GM19452 (cell line): ENCODE data around the gene SRR.
"Not testable (repeated sequence)": the region's sequence is repeated elsewhere in the genome, so short reads cannot be mapped to it uniquely, and the experiment has no call there.

Experiments used
- ATAC-seq: cut with Tn5 transposase; IDR thresholded peaks from one replicate; pipeline ENCODE4 v1.9.1; 2021; ENCODE audit not compliant: unreplicated experiment

SRR gene, protein sequence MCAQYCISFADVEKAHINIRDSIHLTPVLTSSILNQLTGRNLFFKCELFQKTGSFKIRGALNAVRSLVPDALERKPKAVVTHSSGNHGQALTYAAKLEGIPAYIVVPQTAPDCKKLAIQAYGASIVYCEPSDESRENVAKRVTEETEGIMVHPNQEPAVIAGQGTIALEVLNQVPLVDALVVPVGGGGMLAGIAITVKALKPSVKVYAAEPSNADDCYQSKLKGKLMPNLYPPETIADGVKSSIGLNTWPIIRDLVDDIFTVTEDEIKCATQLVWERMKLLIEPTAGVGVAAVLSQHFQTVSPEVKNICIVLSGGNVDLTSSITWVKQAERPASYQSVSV

DNA sequence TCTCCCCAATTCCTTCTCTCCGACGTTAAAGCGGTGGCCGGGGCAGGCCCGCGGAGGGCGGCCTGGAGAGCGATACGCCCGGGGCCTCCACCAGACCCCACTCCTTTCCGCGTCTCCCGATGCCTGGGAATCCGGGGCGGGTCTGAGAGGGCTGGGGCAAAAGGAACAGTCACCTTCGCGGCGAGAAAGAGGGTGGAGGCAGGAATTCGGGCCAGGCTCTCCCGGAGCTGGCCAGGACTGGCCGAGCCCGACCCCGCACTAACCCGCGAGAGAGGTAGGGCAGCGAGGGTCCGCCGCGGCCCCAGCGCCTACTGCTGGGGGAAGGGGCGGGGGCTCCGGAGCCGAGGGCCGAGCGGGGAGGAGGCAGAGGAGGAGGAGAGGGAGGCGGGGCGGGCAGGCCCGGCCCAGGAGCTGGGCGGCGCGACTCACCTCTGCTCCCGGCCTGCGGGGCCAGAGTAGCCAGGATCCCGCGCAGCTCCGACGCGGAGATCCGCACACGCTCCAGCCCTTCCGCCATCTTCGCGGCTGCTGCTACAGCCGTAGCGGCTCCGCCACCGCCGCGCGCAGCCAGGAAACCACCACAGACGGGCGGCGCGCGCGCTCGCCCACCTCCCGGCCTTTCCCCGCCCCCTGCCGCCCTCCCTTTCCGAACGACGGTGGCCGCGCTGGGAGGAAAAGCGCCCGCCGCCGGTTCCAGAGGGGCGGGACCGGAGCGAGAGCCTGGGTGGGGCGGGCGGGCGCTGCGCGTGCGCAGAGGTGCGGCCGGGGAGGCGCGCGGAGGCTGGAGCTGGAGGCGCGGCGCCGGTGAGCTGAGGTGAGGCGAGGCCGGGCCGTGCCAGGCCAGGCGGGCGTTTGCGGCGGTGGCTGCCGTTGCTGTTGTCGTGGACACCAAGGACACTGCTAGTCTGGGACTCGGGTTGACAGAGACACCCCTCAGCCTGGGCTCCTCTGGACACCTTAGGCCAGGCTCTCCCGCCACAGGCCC is at the start of gene SRR, which contains the start of gene SMG6:
Gene SRR (plus strand): TSS at position 747 of the 985 bp plus-strand sequence. CDS start 11,611 bp downstream, outside the sequence.
Gene SMG6 (minus strand): TSS at position 582 of the 985 bp plus-strand sequence. CDS start 65 bp downstream, at position 517.
- ATAC-seq: peak; percentile 77

DNA sequence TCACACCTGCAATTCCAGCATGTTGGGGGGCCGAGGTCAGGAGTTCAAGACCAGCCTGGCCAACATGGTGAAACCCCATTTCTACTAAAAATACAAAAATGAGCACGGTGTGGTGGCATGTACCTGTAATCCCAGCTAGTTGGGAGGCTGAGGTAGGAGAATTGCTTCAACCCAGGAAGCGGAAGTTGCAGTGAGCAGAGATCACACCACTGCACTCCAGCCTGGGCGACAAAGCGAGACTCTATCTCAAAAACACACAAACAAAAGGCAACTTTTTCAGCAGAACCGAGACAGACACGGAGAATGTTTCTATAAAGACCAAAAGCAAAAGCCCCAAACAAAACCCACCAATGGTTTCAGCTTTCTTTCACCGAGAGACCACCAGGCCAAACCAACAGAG is 44.9 kb upstream of the SRR start:
- not testable (repeated sequence) for ATAC-seq

DNA sequence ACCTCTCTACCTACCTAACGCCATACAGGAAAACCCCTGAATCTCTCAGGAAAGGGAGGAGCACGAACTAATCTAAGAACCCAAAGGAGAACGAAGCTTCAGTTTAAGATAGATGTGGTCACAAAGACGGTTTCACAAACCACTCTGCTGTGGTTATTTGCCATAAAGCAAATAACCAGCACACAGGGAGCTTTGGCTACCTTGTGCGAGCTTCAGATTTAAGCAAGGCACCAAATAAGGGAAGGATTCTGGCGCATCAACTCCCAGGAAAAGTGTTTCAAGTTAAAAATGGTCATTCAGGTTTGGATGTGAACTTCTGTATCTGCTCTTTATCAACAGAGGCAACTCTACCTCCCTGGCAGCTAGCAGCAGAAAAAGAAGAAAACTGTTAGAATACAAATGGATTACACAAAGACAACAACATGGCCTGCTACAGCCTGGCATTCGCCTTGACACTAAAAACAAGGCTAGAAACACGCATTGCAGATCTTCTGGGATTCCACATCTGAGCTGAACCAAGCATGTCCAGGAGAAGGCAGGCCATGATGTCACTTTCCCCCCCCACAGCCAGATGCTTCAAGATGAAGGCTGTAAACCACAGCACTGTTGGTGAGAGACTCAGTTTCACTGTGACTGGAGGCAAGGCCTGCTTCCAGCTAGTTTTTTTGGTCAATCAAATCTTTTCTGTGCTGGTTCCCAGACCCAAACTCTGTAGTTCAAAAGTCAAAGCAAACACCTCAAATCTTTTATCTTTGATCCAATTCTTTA is 43.8 kb upstream of the SRR start:
- ATAC-seq: peak; percentile 78

DNA sequence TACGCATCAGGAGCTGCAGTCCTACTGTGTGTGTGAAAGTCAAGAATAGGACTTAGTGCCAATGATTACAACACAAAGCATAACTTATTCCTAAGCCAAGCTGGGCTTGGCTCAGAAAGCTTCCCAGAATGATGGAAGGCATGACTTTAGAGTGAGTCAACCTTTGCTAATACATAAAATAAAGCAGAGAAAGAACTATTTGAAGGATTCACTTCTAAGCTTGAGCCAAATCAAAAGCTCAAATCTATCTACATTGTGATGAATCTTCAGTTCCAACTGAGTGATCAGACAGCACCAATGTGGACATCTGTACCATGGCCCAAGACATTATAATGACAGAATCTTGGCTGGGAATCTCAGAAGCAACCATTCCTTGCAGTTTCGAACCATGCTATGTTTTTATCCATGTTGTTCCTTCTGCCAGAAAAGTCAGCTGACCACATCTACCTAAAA is 41.6 kb upstream of the SRR start:
- ATAC-seq: no peak

DNA sequence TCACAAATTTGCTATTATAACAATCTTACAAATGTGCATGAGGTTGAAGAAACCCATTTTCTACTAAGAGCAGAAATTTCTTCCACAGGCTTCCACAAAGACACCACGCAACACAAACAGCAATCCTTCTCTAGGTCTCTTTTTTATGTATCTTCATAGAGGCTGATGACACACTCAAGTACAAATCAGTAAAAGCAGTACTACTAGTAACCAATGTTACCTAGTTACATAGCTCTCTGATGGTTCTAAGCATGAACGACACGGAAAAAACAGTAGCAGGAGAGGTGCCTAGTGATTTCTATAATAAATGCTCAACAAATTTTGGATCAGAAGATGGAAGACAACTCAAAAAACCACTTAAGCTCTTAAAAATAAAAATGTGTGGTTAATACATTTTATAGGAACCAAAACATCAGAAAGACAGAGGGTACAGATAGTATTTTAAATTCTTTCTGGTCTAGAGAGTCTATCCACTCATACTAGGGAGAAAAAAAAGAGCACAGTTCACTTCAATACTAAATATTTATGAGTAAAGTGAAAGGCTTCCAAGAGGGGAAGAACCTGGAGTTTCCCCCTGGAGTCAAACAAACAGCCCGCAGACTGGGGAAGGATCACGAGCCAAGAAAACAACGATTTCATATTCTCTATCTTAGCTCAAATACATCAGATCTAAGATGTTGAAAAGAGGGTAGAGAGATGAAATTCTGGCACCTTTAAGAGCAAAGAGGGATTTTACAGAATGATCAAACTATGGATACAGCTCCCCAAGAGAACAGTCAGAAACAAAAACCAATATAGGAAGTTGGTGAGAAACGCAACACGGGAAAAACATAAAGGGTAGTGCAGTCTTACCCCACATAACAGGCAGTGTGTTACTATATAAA is 40.3 kb upstream of the SRR start:
- no peak for ATAC-seq

DNA sequence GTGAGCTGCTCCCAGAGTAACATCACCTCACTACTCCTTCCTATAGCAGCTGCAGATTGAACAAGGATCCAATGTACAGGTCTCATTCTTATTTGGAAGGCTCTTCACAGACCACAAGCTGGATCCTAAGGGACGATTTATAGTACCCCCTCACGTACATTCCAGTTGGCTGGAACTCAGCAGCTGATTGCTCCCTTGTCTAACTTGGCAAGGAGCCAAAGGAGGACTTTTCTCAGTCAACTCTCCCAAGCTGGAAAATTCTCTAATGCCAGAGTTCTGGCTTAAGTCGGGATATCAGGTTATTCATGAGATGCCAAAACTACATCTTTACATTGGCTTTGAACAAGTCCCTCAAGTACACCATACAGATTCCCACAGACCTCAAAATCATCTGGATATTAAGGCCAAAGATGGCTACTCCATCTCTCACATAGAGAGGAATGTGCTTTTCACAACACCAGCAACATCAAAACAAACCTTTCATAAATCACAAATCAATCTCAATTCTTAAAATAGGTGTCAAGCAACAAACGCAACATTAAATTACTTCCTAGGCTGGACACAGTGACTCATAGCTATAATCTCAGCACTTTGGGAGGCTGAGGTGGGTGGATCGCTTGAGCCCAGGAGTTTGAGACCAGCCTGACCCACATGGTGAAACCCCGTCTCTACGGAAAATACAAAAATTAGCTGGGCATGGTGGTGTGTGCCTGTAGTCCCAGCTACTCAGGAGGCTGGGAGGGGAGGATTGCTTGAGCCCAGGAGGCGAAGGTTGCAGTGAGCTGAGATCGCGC is 39.5 kb upstream of the SRR start:
- no peak for ATAC-seq

DNA sequence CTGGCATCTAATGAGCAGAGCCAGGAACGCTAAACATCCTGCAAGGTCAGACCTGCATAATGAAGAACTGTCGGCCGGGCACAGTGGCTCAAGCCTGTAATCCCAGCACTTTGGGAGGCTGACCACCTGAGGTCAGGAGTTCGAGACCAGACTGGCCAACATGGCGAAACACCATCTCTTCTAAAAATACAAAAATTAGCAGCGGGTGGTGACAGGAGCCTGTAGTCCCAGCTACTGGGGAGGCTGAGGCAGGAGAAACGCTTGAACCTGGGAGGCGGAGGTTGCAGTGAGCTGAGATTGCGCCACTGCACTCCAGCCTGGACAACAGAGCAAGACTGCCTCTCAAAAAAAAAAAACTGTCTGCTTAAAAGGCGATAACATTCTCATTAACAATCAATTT is 38.6 kb upstream of the SRR start:
- not testable (repeated sequence) for ATAC-seq

DNA sequence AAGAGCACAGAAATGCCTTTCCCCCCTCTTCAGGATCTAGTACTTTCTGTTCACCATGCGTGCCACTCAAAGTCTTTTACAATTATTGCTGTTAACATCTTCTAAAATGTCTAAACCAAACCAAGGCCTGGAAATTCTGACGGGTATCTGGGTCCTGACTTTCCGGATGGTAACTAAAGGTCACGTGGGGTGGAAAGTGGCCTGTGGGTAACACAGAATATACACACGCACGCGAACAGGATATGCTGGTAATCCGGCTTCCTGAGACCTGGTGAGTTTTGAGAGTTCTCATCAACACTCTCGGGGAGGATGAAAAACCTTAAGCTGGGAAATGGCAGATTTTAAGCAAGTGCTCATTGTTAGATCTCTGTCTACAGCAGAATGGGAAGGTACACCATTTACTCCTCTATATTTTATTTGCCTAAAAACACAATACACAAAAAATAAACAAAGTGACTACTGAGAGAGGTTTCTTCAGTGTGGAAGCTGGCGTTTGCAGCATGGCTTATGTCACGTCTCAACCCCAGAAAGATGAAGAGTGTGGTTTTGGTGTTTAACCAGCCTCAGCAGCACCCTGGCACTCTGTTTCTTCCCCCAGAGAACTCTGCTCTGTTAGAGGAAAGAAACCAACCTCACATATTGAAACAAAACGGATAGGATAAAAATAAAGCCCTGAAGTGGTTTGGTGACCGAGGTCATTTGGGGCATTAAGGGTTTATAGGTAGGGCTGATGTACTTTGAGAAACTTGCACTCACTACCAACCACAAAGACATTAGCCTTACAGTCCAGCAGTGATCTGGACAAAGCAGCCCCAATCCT is 37.5 kb upstream of the SRR start:
- peak; percentile 83 for ATAC-seq

DNA sequence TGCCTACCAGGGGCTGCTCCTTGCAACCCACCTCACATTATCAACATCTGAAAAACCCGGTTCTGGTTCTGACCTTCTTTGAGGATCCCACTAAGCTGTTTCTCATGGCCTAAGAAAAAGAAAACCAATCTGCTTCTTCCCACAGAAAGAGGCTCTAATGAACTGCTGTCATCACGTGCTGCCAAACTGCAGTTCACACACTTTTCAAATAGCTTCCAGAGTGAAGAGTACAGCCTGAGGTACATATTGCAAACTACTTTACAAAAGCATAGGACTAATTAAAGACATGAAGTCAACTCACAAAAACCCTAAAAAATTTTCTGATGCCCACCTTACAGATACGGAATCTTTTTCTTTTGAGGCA is 36.9 kb upstream of the SRR start:
- ATAC-seq: peak; percentile 22

DNA sequence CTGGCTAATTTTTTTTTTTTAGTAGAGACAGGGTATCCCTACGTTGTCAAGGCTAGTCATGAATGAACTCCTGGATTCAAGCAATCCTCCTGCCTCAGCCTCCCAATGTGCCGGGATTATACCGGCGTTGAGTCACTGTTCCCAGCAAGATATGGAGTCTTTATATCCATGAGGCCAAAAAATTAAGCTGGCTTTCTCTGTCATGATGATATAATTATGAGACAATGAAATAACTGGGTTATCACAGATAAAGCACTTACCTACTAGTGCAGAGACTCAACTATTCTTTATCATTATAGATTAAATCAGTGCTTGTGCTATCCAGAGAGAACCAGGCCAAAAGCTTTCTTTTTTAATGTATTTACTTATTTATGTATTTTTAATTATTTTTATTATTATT is 36.4 kb upstream of the SRR start:
- ATAC-seq: no peak

DNA sequence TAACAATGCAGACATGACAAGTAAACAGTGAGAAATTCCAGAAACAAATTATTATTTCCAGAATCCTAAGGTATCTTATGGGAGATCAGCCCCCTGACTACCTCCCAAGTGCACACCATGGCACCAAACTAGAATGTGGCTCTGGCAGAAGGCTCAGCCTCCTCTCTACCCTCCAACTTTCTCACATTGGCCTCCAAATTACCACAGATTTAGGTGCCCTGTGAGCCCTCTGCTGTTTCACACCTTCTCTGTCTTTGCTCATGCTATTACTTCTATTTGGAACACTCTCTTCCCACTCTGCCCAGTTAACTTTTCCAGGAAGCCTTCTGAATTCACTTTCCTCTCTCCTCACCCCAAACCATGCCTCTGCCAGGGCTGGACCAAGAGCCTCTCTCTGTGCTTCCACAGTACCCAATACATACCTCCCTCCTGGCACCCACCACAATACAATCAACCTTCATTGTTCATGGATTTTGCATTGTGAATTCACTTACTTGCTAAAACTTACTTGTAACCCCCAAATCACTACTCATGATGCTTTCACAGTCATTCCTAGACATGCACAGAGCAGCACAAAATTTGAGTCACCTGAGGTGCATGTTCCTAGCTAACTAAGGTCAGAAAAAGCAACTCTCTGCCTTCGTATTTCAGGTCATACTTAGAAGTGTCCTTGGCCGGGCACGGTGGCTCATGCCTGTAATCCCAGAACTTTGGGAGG is 31.6 kb upstream of the SRR start:
- no peak for ATAC-seq

DNA sequence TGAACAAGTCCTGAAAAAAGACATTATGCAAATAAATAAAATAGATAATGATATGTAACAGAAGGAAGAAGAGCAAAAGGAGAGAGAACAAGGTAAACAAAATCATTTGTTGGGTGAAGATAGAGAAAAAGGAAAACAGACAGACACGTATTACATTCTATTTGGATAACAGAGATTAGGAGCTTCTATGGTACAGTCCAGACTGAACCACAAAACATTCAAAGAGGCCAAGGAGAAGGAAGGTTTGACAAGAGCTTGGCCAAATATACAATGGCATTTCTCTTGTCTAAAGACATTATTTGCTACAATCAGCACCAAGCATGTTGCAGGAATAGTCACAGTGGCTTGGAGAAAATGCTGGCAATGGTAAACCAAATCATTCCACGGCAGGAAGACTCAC is 29.3 kb upstream of the SRR start:
- ATAC-seq: no peak

DNA sequence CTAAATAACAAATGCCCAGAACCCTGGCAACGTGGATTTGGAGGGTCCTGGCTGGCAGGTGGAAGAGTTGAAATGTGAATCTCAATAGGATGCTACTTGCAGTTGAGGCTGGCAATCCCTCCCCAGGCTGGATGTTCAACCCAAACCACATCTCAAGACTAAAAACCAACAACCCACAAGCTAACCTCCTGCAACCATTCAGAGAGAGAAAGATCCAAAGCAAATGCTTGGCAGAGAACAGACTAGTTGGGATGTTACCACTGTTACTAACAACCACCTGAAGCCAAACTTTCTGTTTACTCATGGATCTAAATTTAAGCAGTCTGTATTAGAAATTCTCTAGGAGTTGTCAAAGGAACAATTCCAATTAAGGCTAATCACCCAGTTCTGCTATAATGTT is 28.0 kb upstream of the SRR start:
- no peak for ATAC-seq

DNA sequence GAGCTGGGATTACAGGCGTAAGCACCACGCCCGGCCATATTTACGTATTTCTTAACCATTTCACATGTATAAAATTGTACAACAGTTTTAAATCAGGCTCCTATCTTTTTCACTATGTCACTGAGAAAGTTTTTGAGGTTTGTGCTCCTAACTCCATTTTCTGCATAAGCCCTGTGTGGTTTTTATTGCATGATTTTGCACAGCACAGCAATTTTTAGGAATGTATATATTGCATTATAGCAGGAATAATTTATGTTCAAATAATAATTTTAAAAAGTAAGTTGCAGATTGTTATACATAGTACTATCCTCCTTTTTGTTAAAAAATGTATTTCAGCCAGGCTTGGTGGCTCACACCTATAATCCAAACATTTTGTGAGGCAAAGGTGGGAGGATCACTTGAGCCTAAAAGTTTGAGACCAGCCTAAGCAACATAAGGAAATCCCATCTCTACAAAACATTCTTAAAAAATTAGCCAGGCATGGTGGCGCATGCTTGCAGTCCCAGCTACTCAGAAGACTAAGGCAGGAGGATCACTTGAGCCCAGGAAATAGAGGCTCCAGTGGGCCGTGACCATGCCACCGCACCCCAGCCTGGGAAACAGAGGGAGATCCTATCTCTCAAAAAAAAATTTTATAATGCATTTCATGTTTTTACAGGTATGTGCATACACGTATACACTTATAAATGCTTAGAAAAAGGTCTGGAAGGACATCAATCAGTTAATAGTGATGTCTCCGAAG is 26.1 kb upstream of the SRR start:
- no peak for ATAC-seq

DNA sequence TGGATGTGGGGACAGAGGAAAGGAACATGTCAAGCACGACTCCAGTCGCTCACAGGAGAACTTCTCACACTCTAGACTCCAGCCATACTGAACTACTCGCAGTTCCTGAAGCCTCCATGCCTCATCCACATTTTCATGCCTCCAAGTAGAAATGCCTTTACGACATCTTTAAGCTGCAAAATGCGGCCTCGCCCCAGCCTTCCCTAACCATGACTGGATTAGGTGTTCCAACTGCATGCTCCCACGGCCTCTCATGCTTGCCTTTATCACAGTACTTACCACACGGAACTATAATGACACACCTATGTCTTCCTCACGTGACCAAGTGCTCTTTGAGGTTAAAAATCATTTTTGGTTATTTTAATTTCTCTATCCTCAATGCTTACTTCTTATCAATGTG is 24.0 kb upstream of the SRR start:
- no peak for ATAC-seq

DNA sequence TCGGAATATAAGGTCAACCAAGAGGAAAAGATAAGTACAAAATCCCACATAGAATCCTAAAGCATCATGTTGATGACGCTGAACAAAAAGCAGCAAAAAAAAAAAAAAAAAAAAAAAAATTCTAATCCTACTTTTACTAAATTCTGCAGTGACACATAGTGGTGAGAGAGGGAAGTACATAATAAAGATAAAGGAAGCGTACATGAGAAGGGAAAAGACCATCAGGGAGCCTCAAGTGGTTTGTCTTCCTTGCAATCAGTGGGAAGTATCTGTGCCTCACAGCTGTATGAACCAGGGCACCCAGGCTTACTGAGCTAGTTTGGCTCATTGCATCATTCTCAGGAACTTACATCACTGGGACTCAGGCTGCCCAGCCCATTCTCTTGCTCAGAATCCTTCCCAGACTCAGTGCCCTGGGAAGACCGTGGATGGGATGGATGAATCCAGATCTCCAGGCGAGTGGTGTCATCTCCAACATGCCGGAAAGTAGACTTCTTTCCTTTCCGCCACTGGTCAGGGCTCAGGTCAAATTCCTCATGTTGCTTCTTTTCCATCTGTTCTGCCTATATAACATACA is 21.4 kb upstream of the SRR start:
- ATAC-seq: no peak

DNA sequence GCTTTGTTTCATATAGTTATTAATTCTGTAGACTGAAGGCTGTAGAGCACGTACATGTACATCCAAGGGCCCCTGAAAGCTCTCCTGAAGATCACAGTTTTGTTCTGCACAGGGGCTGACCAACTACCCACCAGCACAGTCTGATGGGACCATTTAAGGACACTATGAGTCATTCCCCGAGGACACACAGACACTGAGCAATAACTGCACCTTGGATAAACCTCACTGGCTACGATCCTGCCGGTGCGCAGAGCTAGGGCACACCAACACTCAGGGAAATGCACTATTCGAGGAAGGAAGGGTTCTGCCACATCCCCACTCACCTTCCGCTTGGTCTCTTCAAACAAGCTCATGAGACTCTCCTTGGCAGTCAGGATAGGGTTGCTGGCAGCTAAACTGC is 20.4 kb upstream of the SRR start:
- no peak for ATAC-seq
